Measurements from ENCODE around the gene SUN2.

SUN2 gene

GRCh38 chr22:38716271-38716670 is 39.5 kb downstream of the SUN2 start:
- DNase-seq (ENCODE audit: low spot score), result no peak

GRCh38 chr22:38715852-38716251 is 39.9 kb downstream of the SUN2 start:
- no peak for DNase-seq (ENCODE audit: low spot score)

- no peak for DNase-seq (ENCODE audit: low spot score)
Observed at GRCh38 chr22:38715176-38715764, 40.5 kb downstream of the SUN2 start.

GRCh38 chr22:38713921-38714320 is 41.9 kb downstream of the SUN2 start:
- DNase-seq (ENCODE audit: low spot score), result no peak

GRCh38 chr22:38712486-38713207 is 43.2 kb downstream of the SUN2 start:
- DNase-seq (ENCODE audit: low spot score), result no peak

GRCh38 chr22:38710866-38711265 is 44.9 kb downstream of the SUN2 start:
- DNase-seq (ENCODE audit: low spot score), result no peak

GRCh38 chr22:38710351-38710750 is 45.4 kb downstream of the SUN2 start:
- DNase-seq (ENCODE audit: low spot score), result no peak

- no peak for DNase-seq (ENCODE audit: low spot score)
Observed at GRCh38 chr22:38709306-38709705, 46.5 kb downstream of the SUN2 start.

- DNase-seq (ENCODE audit: low spot score), result no peak
Observed at GRCh38 chr22:38707984-38708383, 47.8 kb downstream of the SUN2 start.

- peak; percentile 50 for DNase-seq (ENCODE audit: low spot score)
Observed at GRCh38 chr22:38707346-38707745, 48.5 kb downstream of the SUN2 start.

- no peak for DNase-seq (ENCODE audit: low spot score)
Observed at GRCh38 chr22:38706901-38707195, 49.0 kb downstream of the SUN2 start.

GRCh38 chr22:38706101-38706900 is 49.5 kb downstream of the SUN2 start:
- peak; percentile 25 for DNase-seq (ENCODE audit: low spot score)

GRCh38 chr22:38705235-38706100 is 50.3 kb downstream of the SUN2 start, which contains the start of gene GTPBP1:
TSS of gene GTPBP1 (plus strand) at chr22:38705944. CDS start at chr22:38705956, 12 bp downstream.
- peak; percentile 100 for DNase-seq (ENCODE audit: low spot score)

- DNase-seq (ENCODE audit: low spot score), result no peak
Observed at GRCh38 chr22:38704654-38705234, 51.1 kb downstream of the SUN2 start.

GRCh38 chr22:38700789-38701628 is 54.8 kb downstream of the SUN2 start, which contains the start of gene JOSD1:
TSS of gene JOSD1 (minus strand) at chr22:38700943. CDS start at chr22:38699987, 956 bp downstream.
- DNase-seq (ENCODE audit: low spot score), result peak; percentile 98

GRCh38 chr22:38700270-38700788 is 55.5 kb downstream of the SUN2 start:
- DNase-seq (ENCODE audit: low spot score), result no peak

- DNase-seq (ENCODE audit: low spot score), result no peak
Observed at GRCh38 chr22:38699784-38700183, 56.0 kb downstream of the SUN2 start.

GRCh38 chr22:38699143-38699542 is 56.7 kb downstream of the SUN2 start:
- DNase-seq (ENCODE audit: low spot score), result no peak

GRCh38 chr22:38698407-38699094 is 57.2 kb downstream of the SUN2 start:
- no peak for DNase-seq (ENCODE audit: low spot score)
